22Rv1 (cell line): Measurements from ENCODE around the gene YTHDC1.

ENCODE experiments used
- H3K27ac ChIP-seq: fragments of 450-650 bp; 2 replicates; pipeline ENCODE4 v1.5.1; 2017
- CTCF ChIP-seq: fragments of 450-650 bp; IDR thresholded peaks from 2 replicates; pipeline ENCODE4 v1.5.1; 2017; ENCODE audit warnings: mild to moderate bottlenecking
- ZFX ChIP-seq: fragments of 450-650 bp; IDR thresholded peaks from 2 replicates; pipeline ENCODE4 v1.6.1; 2017; ENCODE audit warnings: antibody characterized with exemption, borderline replicate concordance

Gene YTHDC1

GRCh38 chr4:68278029-68278428 lies 71.9 kb downstream of the YTHDC1 start:
- no peak overlapping the region for H3K27ac ChIP-seq
- no peak for TF ChIP-seq CTCF
- no peak for TF ChIP-seq ZFX

GRCh38 chr4:68277627-68278026 lies 72.3 kb downstream of the YTHDC1 start:
- H3K27ac ChIP-seq = no peak overlapping the region
- TF ChIP-seq CTCF = no peak
- no peak for TF ChIP-seq ZFX

GRCh38 chr4:68272860-68273259 lies 77.0 kb downstream of the YTHDC1 start:
- no peak overlapping the region for H3K27ac ChIP-seq

GRCh38 chr4:68272380-68272779 lies 77.5 kb downstream of the YTHDC1 start:
- TF ChIP-seq ZFX = no peak
- no peak for TF ChIP-seq CTCF
- H3K27ac ChIP-seq = no peak overlapping the region

More at GRCh38 chr4:68272860-68273259, 77.0 kb downstream of the YTHDC1 start:
- TF ChIP-seq CTCF (no peak), ZFX (no peak)

- no peak overlapping the region for H3K27ac ChIP-seq
- TF ChIP-seq CTCF (peak; percentile 76), ZFX (no peak)
Measured at GRCh38 chr4:68271851-68272357, 78.0 kb downstream of the YTHDC1 start.

GRCh38 chr4:68267433-68267944 lies 82.4 kb downstream of the YTHDC1 start:
- TF ChIP-seq ZFX (no peak), CTCF (no peak)
- H3K27ac ChIP-seq = no peak overlapping the region

GRCh38 chr4:68264875-68265565 lies 84.9 kb downstream of the YTHDC1 start:
- TF ChIP-seq ZFX = no peak
- no peak for TF ChIP-seq CTCF
- no peak overlapping the region for H3K27ac ChIP-seq
